ENCODE data around the gene CHD5. TPM values are rescaled to one million over a fixed set of nuclear protein-coding genes. Genes with fewer than 3 reads are reported as not detected.

Gene CHD5
- total and polyA plus RNA-seq, 7 experiments from 2014 or later: 0.14 to 2.8 (median 0.37) TPM; not detected in 2

DNA sequence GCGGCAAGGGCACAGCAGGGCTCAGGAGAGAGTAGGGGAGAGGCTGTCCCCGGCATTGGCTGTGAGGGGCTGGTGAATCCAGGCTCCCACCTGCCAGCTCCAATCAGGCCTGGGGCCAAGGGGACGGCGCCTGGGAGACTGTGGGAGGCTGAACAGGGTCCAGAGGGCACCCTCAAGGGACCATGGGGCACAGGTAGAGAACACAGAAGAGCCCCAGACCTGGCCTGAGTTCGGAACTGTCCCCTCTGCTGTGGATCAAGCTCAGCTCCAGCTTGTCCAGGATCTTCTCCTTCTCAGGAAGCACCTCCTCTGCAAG lies 67.5 kb downstream of the CHD5 start:
- H3K36me3 Mint-ChIP-seq: no peaks in the 10 kb centered on the region
- H3K27me3 Mint-ChIP-seq: peaks cover 8 to 14% (median 13%) of the 10 kb centered on the region in 5 donors
- intact Hi-C loops (cut with micrococcal nuclease): no loop called here
- H3K4me3 Mint-ChIP-seq: no peak overlapping the region
- H3K27me3 ChIP-seq (ENCODE audit: control insufficient read depth in 2 of 2, insufficient read depth in 2 of 2, low read length in 2 of 2): no peaks in the 10 kb centered on the region
- no peak for ATAC-seq
- no peak overlapping the region for H3K27ac ChIP-seq (ENCODE audit: low read depth, low read length)
- ChIA-PET CTCF (no interaction called here), POLR2A (no interaction called here)
- H3K9me3 Mint-ChIP-seq: peaks cover 0 to 14% (median 5%) of the 10 kb centered on the region in 11 donors
- H3K9me3 ChIP-seq (ENCODE audit: control insufficient read depth in 2 of 3, low read length in 3 of 3): no peaks in the 10 kb centered on the region
- H3K4me3 ChIP-seq (ENCODE audit: low read length): no peak overlapping the region
- no peaks in the 10 kb centered on the region for H3K36me3 ChIP-seq (ENCODE audit: control insufficient read depth in 2 of 3, insufficient read depth in 3 of 3, low read length in 3 of 3)
- H3K4me1 Mint-ChIP-seq: peaks cover 0 to 5% (median 0%) of the 10 kb centered on the region in 7 donors
- H3K27ac Mint-ChIP-seq: no peak overlapping the region
- DNase-seq: no peak
- no peaks in the 10 kb centered on the region for H3K4me1 ChIP-seq (ENCODE audit: control insufficient read depth in 2 of 2, insufficient read depth in 2 of 2, low read length in 2 of 2)

DNA sequence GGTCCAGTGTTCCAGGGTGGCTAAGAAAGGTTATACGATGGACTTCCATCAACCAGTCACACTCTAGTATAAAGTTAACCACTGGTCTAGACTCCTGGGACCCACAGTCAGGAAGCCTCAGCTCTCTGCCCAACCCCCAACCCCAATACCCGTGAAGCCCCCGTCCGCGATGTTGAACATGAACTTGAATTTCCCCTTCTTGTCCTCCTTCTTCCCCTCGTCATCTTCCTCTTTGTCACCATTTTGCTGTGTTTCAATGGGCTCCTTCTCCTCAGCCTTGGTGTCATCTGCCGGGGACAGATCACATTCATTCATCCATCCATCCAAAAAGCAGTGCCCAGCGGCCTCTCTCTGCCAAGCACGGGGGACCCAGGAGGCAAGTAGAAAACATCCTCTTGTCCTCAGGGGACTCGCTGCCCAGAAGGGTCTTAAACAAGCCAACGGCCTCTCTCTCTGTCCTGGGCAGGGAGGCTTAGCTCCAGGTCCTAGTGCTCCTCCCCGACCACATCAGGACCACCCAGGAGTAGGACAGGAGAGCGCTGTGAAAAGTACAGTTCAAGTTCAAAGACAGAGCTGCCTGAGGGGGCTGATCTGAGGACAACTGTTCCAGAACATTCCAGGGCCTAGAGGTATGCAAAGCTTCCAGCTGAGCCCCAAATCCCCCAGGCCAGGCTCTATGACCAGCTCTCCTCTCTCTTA lies 68.0 kb downstream of the CHD5 start:
- H3K9me3 Mint-ChIP-seq: peaks cover 0 to 11% (median 5%) of the 10 kb centered on the region in 11 donors
- no peaks in the 10 kb centered on the region for H3K36me3 Mint-ChIP-seq
- Histone ChIP-seq H3K36me3 (ENCODE audit: control insufficient read depth in 2 of 3, insufficient read depth in 3 of 3, low read length in 3 of 3) (no peaks in the 10 kb centered on the region), H3K4me3 (ENCODE audit: low read length) (no peak overlapping the region), H3K27me3 (ENCODE audit: control insufficient read depth in 2 of 2, insufficient read depth in 2 of 2, low read length in 2 of 2) (no peaks in the 10 kb centered on the region), H3K9me3 (ENCODE audit: control insufficient read depth in 2 of 3, low read length in 3 of 3) (no peaks in the 10 kb centered on the region), H3K27ac (ENCODE audit: low read depth, low read length) (no peak overlapping the region), H3K4me1 (ENCODE audit: control insufficient read depth in 2 of 2, insufficient read depth in 2 of 2, low read length in 2 of 2) (no peaks in the 10 kb centered on the region)
- intact Hi-C loops (cut with micrococcal nuclease): no loop called here
- no peak overlapping the region for H3K27ac Mint-ChIP-seq
- ATAC-seq (no peak), DNase-seq (no peak)
- ChIA-PET POLR2A (no interaction called here), CTCF (no interaction called here)
- H3K4me1 Mint-ChIP-seq: peaks cover 0 to 5% (median 0%) of the 10 kb centered on the region in 7 donors
- H3K27me3 Mint-ChIP-seq: peaks cover 8 to 19% (median 11%) of the 10 kb centered on the region in 5 donors
- H3K4me3 Mint-ChIP-seq: no peak overlapping the region

DNA sequence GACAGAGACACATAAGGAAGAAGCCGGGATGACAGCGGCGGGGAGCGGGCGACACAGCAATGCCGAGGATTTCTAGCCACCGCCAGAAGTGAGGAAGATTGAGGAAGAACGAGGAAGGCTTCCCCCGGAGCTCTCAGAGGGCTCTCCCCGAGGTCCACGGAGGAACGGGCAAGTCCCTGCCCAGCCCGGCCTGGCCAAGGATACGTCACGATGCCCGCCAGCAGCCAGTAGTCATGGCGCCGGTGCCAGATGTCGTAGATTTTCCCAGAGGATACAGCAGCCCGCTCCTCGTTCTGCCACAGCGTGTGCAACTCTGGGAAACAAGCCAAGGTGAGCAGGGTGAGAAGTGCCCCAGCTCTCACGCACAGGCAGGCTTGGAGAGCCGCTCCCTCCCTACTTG lies 68.5 kb downstream of the CHD5 start:
- H3K27ac ChIP-seq (ENCODE audit: low read depth, low read length): no peak overlapping the region
- Mint-ChIP-seq H3K4me1 (peaks cover 0 to 5% (median 0%) of the 10 kb centered on the region in 7 donors), H3K36me3 (no peaks in the 10 kb centered on the region), H3K9me3 (peaks cover 0 to 5% (median 1%) of the 10 kb centered on the region in 11 donors), H3K27ac (no peak overlapping the region), H3K27me3 (peaks cover 6 to 21% (median 9%) of the 10 kb centered on the region in 5 donors), H3K4me3 (no peak overlapping the region)
- H3K4me3 ChIP-seq (ENCODE audit: low read length): no peak overlapping the region
- no peaks in the 10 kb centered on the region for H3K4me1 ChIP-seq (ENCODE audit: control insufficient read depth in 2 of 2, insufficient read depth in 2 of 2, low read length in 2 of 2)
- H3K9me3 ChIP-seq (ENCODE audit: control insufficient read depth in 2 of 3, low read length in 3 of 3): no peaks in the 10 kb centered on the region
- ChIA-PET POLR2A (no interaction called here), CTCF (no interaction called here)
- no peaks in the 10 kb centered on the region for H3K27me3 ChIP-seq (ENCODE audit: control insufficient read depth in 2 of 2, insufficient read depth in 2 of 2, low read length in 2 of 2)
- H3K36me3 ChIP-seq (ENCODE audit: control insufficient read depth in 2 of 3, insufficient read depth in 3 of 3, low read length in 3 of 3): no peaks in the 10 kb centered on the region
- no peak for ATAC-seq
- no peak for DNase-seq
- intact Hi-C loops (cut with micrococcal nuclease): no loop called here

DNA sequence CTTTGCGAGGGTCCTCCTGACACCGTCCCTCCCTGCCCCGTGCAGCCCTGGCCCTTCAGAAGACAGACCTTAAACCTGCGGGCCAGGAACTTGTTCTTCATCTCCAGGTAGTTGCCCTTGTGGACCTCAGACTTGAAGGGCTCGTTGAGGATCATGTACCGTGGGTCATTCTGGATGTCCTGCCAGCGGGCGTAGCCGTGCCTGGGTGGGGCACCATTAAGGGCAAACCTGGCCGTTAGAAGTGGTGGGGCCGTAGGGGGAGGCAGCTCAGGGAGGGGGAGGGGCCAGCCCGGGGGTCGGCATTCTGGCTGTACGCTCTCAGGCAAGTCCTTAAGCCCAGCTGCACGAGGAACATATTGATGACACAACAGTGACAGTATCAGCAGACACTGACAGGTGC lies 69.8 kb downstream of the CHD5 start:
- Histone ChIP-seq H3K9me3 (ENCODE audit: control insufficient read depth in 2 of 3, low read length in 3 of 3) (no peaks in the 10 kb centered on the region), H3K27ac (ENCODE audit: low read depth, low read length) (no peak overlapping the region), H3K27me3 (ENCODE audit: control insufficient read depth in 2 of 2, insufficient read depth in 2 of 2, low read length in 2 of 2) (no peaks in the 10 kb centered on the region), H3K4me3 (ENCODE audit: low read length) (no peak overlapping the region), H3K4me1 (ENCODE audit: control insufficient read depth in 2 of 2, insufficient read depth in 2 of 2, low read length in 2 of 2) (no peaks in the 10 kb centered on the region), H3K36me3 (ENCODE audit: control insufficient read depth in 2 of 3, insufficient read depth in 3 of 3, low read length in 3 of 3) (no peaks in the 10 kb centered on the region)
- Mint-ChIP-seq H3K27ac (no peak overlapping the region), H3K4me1 (peaks cover 0 to 5% (median 0%) of the 10 kb centered on the region in 7 donors), H3K36me3 (no peaks in the 10 kb centered on the region), H3K27me3 (peaks cover 1 to 21% (median 9%) of the 10 kb centered on the region in 5 donors), H3K9me3 (peaks cover 0 to 4% (median 0%) of the 10 kb centered on the region in 11 donors), H3K4me3 (no peak overlapping the region)
- CTCF ChIA-PET: no interaction called here
- POLR2A ChIA-PET: no interaction called here
- intact Hi-C loops (cut with micrococcal nuclease): no loop called here
- ATAC-seq (no peak), DNase-seq (no peak)

DNA sequence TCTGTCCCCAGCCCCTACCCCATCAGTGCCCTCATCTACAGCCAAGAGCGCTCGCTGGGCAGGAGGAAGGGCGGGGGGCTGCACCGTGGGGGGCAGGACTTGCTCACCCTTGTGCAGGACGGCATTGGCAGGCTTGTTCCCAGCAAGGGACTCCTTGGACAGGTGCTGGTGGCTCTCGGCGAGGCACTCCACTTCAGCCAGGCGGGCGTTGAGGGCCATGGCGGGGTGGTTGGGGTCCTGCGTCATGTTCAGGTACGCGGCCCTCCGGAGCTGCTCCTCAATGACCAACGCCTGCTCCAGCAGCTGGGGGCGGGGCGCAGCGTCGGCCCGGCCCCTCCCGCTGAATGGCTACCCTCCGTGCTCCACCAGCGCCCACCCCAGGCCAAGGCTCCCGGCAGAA lies 70.4 kb downstream of the CHD5 start:
- H3K27ac Mint-ChIP-seq: no peak overlapping the region
- POLR2A ChIA-PET: no interaction called here
- peaks cover 0 to 4% (median 0%) of the 10 kb centered on the region in 11 donors for H3K9me3 Mint-ChIP-seq
- no peak overlapping the region for H3K4me3 Mint-ChIP-seq
- H3K9me3 ChIP-seq (ENCODE audit: control insufficient read depth in 2 of 3, low read length in 3 of 3): no peaks in the 10 kb centered on the region
- H3K36me3 ChIP-seq (ENCODE audit: control insufficient read depth in 2 of 3, insufficient read depth in 3 of 3, low read length in 3 of 3): no peaks in the 10 kb centered on the region
- H3K4me3 ChIP-seq (ENCODE audit: low read length): no peak overlapping the region
- H3K4me1 Mint-ChIP-seq: peaks cover 0 to 5% (median 0%) of the 10 kb centered on the region in 7 donors
- no peaks in the 10 kb centered on the region for H3K27me3 ChIP-seq (ENCODE audit: control insufficient read depth in 2 of 2, insufficient read depth in 2 of 2, low read length in 2 of 2)
- intact Hi-C loops (cut with micrococcal nuclease): loop anchor here (2.0 to 10.0 kb wide), 3 partner anchors 75 to 135 kb away; partner anchors contain the start of genes HES3 (in 1 of the 2) and RNF207 (in 1 of the 2)
- no peak overlapping the region for H3K27ac ChIP-seq (ENCODE audit: low read depth, low read length)
- peaks cover 0 to 25% (median 9%) of the 10 kb centered on the region in 5 donors for H3K27me3 Mint-ChIP-seq
- no peak for DNase-seq
- no peaks in the 10 kb centered on the region for H3K36me3 Mint-ChIP-seq
- CTCF ChIA-PET: no interaction called here
- H3K4me1 ChIP-seq (ENCODE audit: control insufficient read depth in 2 of 2, insufficient read depth in 2 of 2, low read length in 2 of 2): no peaks in the 10 kb centered on the region
- no peak for ATAC-seq

DNA sequence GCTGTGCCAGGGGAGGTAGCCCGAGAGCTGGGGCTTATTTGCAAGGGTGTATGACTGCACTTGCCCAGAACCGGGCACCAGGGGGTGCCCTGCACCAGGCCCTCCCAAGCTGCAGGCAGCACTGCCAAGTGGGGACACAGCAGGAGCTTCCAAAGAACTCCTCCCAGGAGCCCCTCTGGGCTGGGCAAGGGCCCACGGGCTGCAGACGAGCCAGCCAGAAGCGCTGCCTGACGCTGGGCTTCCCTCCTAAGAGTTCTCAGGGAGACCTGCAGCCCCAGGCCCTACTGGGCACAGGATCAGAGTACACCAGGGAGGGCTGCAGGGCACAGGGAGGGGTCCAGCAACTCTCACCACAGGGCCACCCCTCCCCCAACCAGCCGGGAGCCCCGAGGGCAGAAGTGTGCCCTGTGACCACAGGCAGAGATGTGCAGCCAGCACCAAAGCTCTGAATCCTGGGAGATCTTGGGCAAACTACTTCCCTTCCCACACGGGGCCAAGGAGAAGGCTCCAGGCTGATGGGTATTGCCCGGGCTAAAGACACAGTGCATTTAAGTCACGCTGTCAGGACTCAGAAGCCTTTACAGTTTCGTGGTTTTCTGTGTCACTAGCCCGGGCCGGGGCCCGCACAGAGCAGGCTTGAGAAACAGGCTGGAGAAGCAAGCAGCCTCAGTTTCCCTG lies 71.0 kb downstream of the CHD5 start:
- peak in 2 of 9 donors; percentile 29 to 46 for DNase-seq
- ChIA-PET CTCF (no interaction called here), POLR2A (no interaction called here)
- peak overlapping the region in 1 of 9 donors; percentile 13 for H3K27ac Mint-ChIP-seq
- Histone ChIP-seq H3K9me3 (ENCODE audit: control insufficient read depth in 2 of 3, low read length in 3 of 3) (no peaks in the 10 kb centered on the region), H3K4me1 (ENCODE audit: control insufficient read depth in 2 of 2, insufficient read depth in 2 of 2, low read length in 2 of 2) (no peaks in the 10 kb centered on the region), H3K4me3 (ENCODE audit: low read length) (no peak overlapping the region), H3K36me3 (ENCODE audit: control insufficient read depth in 2 of 3, insufficient read depth in 3 of 3, low read length in 3 of 3) (no peaks in the 10 kb centered on the region), H3K27me3 (ENCODE audit: control insufficient read depth in 2 of 2, insufficient read depth in 2 of 2, low read length in 2 of 2) (no peaks in the 10 kb centered on the region), H3K27ac (ENCODE audit: low read depth, low read length) (no peak overlapping the region)
- H3K36me3 Mint-ChIP-seq: no peaks in the 10 kb centered on the region
- no peak overlapping the region for H3K4me3 Mint-ChIP-seq
- peaks cover 0 to 5% (median 0%) of the 10 kb centered on the region in 7 donors for H3K4me1 Mint-ChIP-seq
- ATAC-seq: peak; percentile 78
- peaks cover 0 to 25% (median 9%) of the 10 kb centered on the region in 5 donors for H3K27me3 Mint-ChIP-seq
- H3K9me3 Mint-ChIP-seq: peaks cover 0 to 4% (median 0%) of the 10 kb centered on the region in 11 donors
- intact Hi-C loops (cut with micrococcal nuclease): loop anchor here (2.0 to 10.0 kb wide), 3 partner anchors 76 to 136 kb away; partner anchors contain the start of genes HES3 (in 1 of the 2) and RNF207 (in 1 of the 2)
